ENCODE measurements around the gene PRDM15.

Gene PRDM15

GRCh38 chr21:41774467-41775148 is 104.5 kb downstream of the PRDM15 start:
- peak; percentile 88 for DNase-seq

- no peak for DNase-seq
These were observed 106.6 kb downstream of the PRDM15 start for GRCh38 chr21:41772351-41773080.

DNA sequence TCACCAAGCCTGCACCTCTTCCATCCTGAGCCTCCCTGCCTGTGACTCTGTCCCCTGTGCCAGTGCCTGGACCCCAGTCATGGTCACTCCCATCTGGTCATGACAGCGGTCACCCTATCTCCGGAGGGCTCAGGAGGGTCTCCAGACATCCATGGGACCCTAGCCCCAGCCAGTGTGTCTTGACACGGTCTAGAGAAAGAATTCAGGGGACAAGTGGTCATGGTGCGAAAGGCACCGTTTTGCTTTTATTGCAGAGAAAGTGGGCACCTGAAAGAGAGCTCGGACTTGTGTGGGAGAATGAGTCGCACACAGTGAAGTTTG is 107.6 kb downstream of the PRDM15 start:
- no peak for DNase-seq

DNA sequence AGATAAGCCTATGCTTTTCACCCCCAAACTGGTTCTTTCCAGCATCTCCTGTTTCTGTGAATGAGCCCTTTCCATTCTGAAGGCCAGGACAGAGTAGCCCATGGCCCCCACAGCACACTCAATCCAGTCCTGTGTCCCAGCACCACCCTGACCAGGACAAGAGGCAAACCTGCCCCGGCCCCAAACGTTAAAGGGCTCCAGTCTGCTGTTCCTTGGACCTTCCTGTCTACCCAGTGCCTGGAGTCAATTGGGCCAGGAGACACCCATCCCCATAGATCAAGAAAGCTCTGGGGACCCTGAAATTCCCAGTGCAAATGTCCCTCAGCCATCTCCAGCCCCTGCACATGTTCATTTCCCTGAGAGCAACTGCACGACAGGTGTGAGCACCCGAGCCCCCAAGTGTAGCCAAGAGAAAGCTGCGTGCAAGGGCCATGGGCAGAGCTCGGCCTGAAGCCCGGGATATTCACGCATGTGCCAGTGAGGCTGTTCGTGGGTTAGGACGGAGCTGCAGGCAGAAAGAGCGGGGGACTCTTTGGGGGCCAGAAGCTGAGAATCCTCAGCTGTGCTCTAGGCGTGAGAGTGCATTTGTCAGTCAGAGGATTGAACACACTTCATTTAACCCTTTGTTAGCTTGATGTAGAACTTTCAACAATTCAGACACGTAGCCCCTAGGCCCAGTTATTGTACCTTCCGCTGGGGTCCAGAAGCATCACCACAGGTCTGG is 108.1 kb downstream of the PRDM15 start:
- DNase-seq = no peak

- DNase-seq = peak; percentile 35
These were observed 109.2 kb downstream of the PRDM15 start for GRCh38 chr21:41769933-41770332.

DNA sequence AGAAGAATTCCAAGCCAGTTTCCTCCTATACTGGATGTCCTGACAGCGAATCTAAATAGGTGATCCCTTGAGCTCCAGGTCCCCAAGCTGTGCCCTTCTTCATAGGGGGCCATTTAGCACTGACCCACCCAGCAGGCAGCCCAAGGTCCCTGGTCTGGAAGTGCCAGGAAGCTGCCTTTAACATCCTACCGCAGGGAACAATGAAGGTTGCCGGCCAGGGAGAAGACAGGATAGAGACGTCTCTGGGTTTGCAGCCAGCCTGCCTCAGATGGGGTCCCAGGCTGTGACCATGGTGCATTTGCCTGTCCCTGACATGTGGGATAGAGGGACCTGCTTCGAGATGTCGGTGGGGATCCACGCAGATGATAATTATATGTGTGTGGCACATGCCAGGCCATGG is 109.6 kb downstream of the PRDM15 start:
- DNase-seq = no peak

DNA sequence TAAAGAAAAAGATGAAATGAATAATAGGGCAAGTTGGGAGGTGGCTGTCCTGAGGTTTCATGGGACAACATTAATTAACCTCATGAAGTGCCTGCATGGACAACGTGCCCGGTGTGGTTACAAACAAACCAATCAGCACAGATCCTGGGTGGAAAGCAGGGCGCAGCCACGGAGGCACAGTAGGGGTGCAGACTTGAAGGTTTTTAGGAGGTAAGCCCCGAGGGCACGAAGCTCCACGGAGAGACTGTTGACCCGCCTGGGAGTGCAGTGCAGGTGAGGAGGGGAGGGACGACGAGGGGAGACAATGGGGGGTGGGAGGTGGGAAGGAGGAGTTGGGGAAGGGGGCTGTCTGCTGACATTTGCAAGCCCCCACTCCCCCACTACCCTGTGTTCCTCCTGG is 110.0 kb downstream of the PRDM15 start:
- DNase-seq = no peak

- peak; percentile 62 for DNase-seq
These were observed 110.6 kb downstream of the PRDM15 start for GRCh38 chr21:41768437-41769042.

DNA sequence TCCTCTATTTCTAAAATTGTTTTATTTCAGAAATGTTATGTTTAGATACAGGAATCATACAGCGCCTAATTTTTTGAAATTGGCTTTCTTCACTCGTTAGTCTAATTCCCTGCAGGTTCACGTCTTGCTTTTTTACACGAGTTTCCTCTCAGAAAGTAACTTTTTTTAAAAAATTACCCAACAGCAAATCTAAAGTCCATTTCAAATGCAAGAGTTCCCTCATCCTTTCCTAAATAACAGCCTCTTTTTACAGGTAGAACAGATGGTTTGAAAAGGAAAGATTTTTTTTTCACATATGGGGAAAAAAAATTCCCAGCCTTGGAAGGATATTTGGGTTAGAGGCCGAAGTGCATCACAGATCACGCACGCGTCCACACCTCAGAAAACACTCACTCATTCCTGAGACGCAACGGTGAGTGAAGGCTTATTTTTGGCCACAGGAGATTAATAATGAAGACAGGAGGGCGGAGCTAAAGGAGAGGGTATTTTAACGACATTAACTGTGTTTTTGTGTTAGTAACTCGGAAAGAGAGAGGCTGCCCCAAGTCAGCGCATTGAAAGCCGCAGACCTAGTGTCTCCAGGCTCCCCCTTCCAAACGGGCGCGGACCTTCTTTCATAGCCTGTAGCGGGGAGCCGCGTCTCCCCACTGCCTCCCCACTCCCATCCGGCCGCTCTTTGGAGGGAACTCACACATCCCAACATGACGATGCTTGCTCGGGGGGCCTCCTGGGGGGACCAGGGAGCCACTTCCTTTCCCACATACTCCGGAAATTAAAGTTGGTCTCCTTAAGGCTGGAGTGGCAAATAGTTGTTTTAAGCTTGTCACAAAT is 111.3 kb downstream of the PRDM15 start:
- no peak for DNase-seq

GRCh38 chr21:41766883-41767605 is 112.1 kb downstream of the PRDM15 start, which contains the start of gene RIPK4:
Gene RIPK4 (minus strand): TSS chr21:41767052. CDS start chr21:41767041, 11 bp downstream.
- peak; percentile 92 for DNase-seq

DNA sequence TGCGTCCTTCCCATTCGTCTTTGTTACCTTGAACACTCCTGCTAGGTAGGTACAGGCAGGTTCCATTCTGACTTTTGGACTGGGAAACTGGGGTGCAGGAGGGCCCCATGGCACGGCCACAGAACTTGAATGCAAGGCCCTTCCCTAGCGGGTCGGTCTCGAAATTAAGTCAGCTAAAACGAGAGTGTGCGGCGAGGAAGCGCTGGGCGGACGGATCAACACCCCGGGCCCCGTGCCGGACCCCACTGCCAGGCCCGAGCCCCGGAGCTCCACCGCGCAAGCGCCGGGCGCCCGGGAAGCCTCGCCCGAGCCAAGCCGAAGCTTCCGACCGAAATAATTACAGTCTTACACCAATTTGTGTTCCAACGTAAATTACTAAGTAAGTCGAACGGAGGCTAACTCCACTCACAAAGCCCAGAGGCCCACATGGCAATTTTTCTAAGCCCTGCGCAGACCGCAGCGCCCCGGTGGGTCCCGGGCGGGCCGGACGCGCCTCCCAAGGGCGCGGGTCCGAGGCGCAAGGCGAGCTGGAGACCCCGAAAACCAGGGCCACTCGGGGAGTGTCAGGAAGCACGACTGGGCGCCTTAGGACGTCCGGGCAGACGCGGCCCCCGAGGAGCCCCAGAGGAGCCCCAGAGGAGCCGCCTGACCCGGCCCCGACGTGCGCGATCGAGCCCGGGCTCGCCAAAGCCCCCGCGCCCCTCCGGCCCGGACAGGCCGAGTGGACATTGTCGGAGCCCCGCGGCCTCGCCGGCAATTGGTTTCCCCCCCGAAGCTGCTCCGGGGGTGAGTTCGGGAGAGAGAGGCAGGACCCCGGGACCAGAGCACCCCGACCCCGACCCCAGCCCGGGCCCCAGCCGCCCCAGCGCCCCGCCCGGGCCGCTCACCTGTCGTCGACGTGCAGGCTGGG is 112.9 kb downstream of the PRDM15 start:
- DNase-seq = no peak

GRCh38 chr21:41765420-41765821 is 113.7 kb downstream of the PRDM15 start:
- no peak for DNase-seq

- peak; percentile 11 for DNase-seq
These were observed 114.4 kb downstream of the PRDM15 start for GRCh38 chr21:41764558-41765419.

DNA sequence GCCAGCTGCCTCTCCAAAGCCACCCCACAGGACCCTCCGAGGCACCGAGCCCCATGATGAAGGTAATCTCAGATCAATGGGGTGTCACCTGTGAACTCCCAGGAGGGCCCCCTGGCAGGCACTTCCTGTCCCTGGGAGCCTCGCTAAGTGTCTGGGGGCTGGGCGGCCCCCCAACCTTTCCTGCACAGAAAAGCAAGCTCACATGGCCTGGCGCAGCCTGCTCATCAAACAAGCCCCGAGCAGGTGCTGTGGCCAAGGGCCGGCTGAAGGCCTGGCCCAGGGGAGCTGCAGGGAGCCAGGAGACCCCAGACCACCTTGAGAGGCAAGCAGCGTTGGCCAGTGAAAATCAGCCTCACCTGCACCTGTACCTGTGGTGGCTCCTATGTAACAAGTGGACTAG is 115.1 kb downstream of the PRDM15 start:
- DNase-seq = no peak

DNA sequence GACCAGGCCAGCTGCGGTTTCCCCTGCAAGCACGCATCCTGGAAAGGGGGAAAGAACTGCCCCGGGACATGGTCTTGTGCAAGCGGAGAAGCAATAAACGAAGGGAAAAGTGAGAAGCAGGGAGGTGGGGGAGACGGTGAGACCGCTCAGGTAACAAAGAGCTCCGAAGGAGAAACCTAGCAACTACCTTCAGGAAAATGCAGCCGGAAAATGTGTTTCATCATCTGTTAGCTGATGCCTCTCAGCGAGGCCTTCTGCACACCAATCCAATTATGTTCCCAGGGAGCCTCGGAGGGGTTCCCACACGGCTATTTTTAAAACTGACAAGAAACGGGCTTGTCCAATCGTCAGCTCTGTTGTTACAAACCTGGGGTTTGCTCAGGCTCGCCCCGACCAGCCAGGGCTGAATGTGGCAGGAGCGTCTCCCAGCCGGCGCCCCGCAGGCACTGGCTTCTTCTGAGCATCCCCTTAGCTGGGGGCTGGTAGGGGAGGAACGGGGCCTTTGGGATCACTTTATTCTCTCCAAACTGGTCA is 115.7 kb downstream of the PRDM15 start:
- peak; percentile 7 for DNase-seq

DNA sequence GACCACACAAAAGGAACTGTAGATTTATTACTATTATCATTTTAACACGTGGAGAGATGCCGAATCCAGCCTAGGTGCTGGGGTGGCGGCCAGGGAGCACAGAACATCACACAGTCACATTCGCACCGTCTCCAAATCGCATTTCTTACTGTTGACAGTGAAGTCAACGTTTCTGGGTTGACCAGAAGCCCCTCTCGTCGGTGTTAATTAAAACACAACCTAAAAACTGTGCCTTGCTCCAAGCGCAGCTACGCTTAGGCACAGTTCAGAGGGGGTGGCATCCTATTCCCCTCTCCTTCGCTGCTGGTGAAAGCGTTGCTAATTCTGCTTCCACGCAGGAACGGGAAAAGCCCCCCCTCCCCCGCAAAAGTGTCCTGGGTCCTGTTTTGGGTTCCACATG is 116.4 kb downstream of the PRDM15 start:
- no peak for DNase-seq

- DNase-seq = peak; percentile 25
These were observed 117.1 kb downstream of the PRDM15 start for GRCh38 chr21:41761934-41762635.

DNA sequence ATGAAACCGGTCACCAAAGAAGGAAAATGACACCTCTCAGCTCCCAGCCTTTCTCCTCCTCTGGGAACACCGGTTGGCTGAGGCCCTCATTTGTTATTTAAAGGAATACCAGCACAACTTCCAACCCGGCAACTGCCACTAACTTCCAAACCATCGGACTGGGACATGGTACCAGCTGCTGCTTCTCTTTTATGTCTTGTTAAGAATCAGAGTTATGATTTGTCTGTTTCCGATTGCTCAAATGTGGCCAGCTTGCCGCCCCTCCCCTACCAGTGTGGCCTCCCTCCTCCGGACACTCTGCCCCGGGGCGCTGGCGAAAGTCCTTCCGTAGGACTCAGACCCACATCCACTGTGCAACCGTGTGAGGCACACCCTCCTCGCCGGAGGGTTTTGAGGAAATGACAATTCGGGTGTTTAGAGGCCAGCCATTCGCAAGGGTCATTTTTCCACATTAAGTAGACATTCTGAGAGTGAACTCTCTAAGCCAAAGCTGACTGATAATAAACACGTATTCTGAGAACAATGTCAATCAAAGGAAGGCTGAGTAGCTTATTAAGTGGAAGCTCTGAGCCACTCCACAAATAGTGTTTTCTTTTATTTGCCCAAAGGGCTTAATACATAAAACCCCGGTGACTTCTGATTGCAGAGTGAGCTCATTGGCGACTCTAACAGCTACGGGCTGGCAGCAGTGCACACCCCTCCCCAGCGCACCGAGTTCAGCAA is 117.8 kb downstream of the PRDM15 start:
- DNase-seq = peak; percentile 19
